PC-9 (cell line): ENCODE measurements around the gene DYNC2LI1. TPM values are rescaled to one million over a fixed set of nuclear protein-coding genes. Genes with fewer than 3 reads are reported as not detected.

Experiments
- BruUV-seq: library from RNA; stranded (reverse); fragments of 400-500 nt; replicated peaks from 2 replicates; lab custom pipeline; 2021; lab: Mats Ljungman, UMichigan
- CTCF ChIA-PET: fragments of 300-600 bp; sonication (Branson Sonifier 250); formaldehyde crosslinking; loops from one replicate; lab custom pipeline; 2022; ENCODE audit warnings: antibody characterized with exemption; lab: Charles Lee
- POLR2A ChIA-PET: fragments of 300-600 bp; sonication (Branson Sonifier 250); formaldehyde crosslinking; loops from one replicate; lab custom pipeline; 2022; ENCODE audit warnings: antibody characterized with exemption; ENCODE audit not compliant: unreplicated experiment; lab: Charles Lee
- DNase-seq, 2 experiments: peaks; one replicate each; pipeline versions ENCODE4 v3.0.0 to v3.0.0-alpha.2; 2015 to 2022; ENCODE audit warnings: mixed read lengths in 1 of 2
- H2AFZ ChIP-seq: fragments of 200-600 bp; sonication (generic); 2 replicates; pipeline ENCODE4 v1.8.1; 2017; ENCODE audit warnings: antibody characterized with exemption
- H3F3A ChIP-seq: fragments of 200-600 bp; sonication (generic); 2 replicates; pipeline ENCODE4 v1.8.1; 2017; ENCODE audit warnings: antibody characterized with exemption, mild to moderate bottlenecking, low read depth; ENCODE audit not compliant: insufficient read depth
- H3K27ac ChIP-seq: fragments of 200-600 bp; sonication (generic); 2 replicates; pipeline ENCODE4 v1.6.1; 2016; ENCODE audit warnings: mixed run types
- H3K27me3 ChIP-seq: fragments of 200-600 bp; sonication (generic); 2 replicates; pipeline ENCODE4 v1.6.1; 2016; ENCODE audit warnings: low read depth, mixed run types; ENCODE audit not compliant: insufficient read depth
- H3K36me3 ChIP-seq: fragments of 200-600 bp; sonication (generic); 2 replicates; pipeline ENCODE4 v1.6.1; 2016; ENCODE audit warnings: low read depth, mixed run types
- H3K4me1 ChIP-seq: fragments of 200-600 bp; sonication (generic); replicated peaks from 2 replicates; pipeline ENCODE4 v1.6.1; 2016; ENCODE audit warnings: mixed run types; ENCODE audit not compliant: insufficient read depth
- H3K4me2 ChIP-seq: fragments of 200-600 bp; sonication (generic); 2 replicates; pipeline ENCODE4 v1.6.1; 2017; ENCODE audit warnings: mixed run types
- H3K4me3 ChIP-seq: fragments of 200-600 bp; sonication (generic); 2 replicates; pipeline ENCODE4 v1.6.1; 2016; ENCODE audit warnings: mixed run types
- H3K79me2 ChIP-seq: fragments of 200-600 bp; sonication (generic); 2 replicates; pipeline ENCODE4 v1.6.1; 2017; ENCODE audit warnings: low read depth, mixed run types
- H3K9me2 ChIP-seq: fragments of 200-600 bp; sonication (generic); 2 replicates; pipeline ENCODE4 v1.8.1; 2017; ENCODE audit warnings: mild to moderate bottlenecking; ENCODE audit not compliant: insufficient read depth
- H3K9me3 ChIP-seq: fragments of 200-600 bp; sonication (generic); 2 replicates; pipeline ENCODE4 v1.8.1; 2016; ENCODE audit warnings: low read depth; ENCODE audit not compliant: insufficient read depth
- H4K20me1 ChIP-seq: fragments of 200-600 bp; sonication (generic); 2 replicates; pipeline ENCODE4 v1.8.1; 2017; ENCODE audit not compliant: insufficient read depth
- CTCF ChIP-seq: fragments of 200-600 bp; sonication (generic); conservative IDR thresholded peaks from 2 replicates; pipeline ENCODE4 v1.6.1; 2017; ENCODE audit warnings: mixed run types, antibody characterized with exemption, mild to moderate bottlenecking, moderate library complexity
- EZH2 ChIP-seq: fragments of 200-600 bp; sonication (generic); IDR thresholded peaks from 2 replicates; pipeline ENCODE4 v1.8.0; 2017; ENCODE audit warnings: antibody characterized with exemption, low read depth
- intact Hi-C: fragments of 100-400 bp; cut with micrococcal nuclease; formaldehyde crosslinking; loops from one replicate; pipeline ENCODE4 v1.10.0; 2022; ENCODE audit not compliant: unreplicated experiment
- total RNA-seq: library from RNA; stranded (reverse); gene quantifications from 2 replicates; pipeline ENCODE4 v1.2.3, GENCODE V29; 2021

Gene DYNC2LI1
- total RNA-seq, 1 experiment from 2014 or later = 27.1 TPM

- Histone ChIP-seq H3K9me3 (no peaks in the 10 kb centered on the region), H3K9me2 (no peaks in the 10 kb centered on the region), H3K4me1 (peaks cover 9% of the 10 kb centered on the region; the same call in 1 of the 2 replicates), H3K27me3 (no peaks in the 10 kb centered on the region), H3K4me3 (no peak overlapping the region), H3K4me2 (no peak overlapping the region), H3F3A (no peaks in the 10 kb centered on the region), H4K20me1 (no peaks in the 10 kb centered on the region), H3K36me3 (no peaks in the 10 kb centered on the region), H3K27ac (no peak overlapping the region), H3K79me2 (no peaks in the 10 kb centered on the region), H2AFZ (no peak overlapping the region)
- no peak for TF ChIP-seq CTCF
- no peak for TF ChIP-seq EZH2
- CTCF ChIA-PET = no interaction called here
- no peak for DNase-seq
- BruUV-seq = no TSS peak
- intact Hi-C loops = no loop called here
- POLR2A ChIA-PET = no interaction called here
Observed at GRCh38 chr2:43810888-43811287, 37.0 kb downstream of the DYNC2LI1 start.

GRCh38 chr2:43812006-43812405, 38.2 kb downstream of the DYNC2LI1 start:
- no peak overlapping the region for H3K4me2 ChIP-seq
- H3K4me3 ChIP-seq = no peak overlapping the region
- H2AFZ ChIP-seq = no peak overlapping the region
- no peaks in the 10 kb centered on the region for H3K79me2 ChIP-seq
- POLR2A ChIA-PET = no interaction called here
- no peaks in the 10 kb centered on the region for H3K9me2 ChIP-seq
- no peaks in the 10 kb centered on the region for H3K36me3 ChIP-seq
- no peak for TF ChIP-seq EZH2
- TF ChIP-seq CTCF = no peak
- DNase-seq = no peak
- no peaks in the 10 kb centered on the region for H4K20me1 ChIP-seq
- H3K27ac ChIP-seq = no peak overlapping the region
- peaks cover 9% of the 10 kb centered on the region; the same call in 1 of the 2 replicates for H3K4me1 ChIP-seq
- intact Hi-C loops = no loop called here
- no peaks in the 10 kb centered on the region for H3K27me3 ChIP-seq
- CTCF ChIA-PET = no interaction called here
- H3K9me3 ChIP-seq = no peaks in the 10 kb centered on the region
- H3F3A ChIP-seq = no peaks in the 10 kb centered on the region
- no TSS peak for BruUV-seq

- Histone ChIP-seq H3K4me1 (peaks cover 7% of the 10 kb centered on the region; the same call in 1 of the 2 replicates), H4K20me1 (no peaks in the 10 kb centered on the region), H3K36me3 (no peaks in the 10 kb centered on the region), H3K79me2 (no peaks in the 10 kb centered on the region), H2AFZ (no peak overlapping the region), H3K9me3 (no peaks in the 10 kb centered on the region), H3K4me2 (no peak overlapping the region), H3K27me3 (no peaks in the 10 kb centered on the region), H3K4me3 (no peak overlapping the region), H3K27ac (no peak overlapping the region), H3F3A (no peaks in the 10 kb centered on the region), H3K9me2 (no peaks in the 10 kb centered on the region)
- POLR2A ChIA-PET = interaction anchor here (0.6 kb wide), 1 partner anchor 123 kb away, joined by 7 read pairs; no protein-coding TSS in a partner anchor
- TF ChIP-seq CTCF (no peak), EZH2 (no peak)
- no peak for DNase-seq
- no TSS peak for BruUV-seq
- CTCF ChIA-PET = no interaction called here
- intact Hi-C loops = no loop called here
Observed at GRCh38 chr2:43812947-43813346, 39.1 kb downstream of the DYNC2LI1 start.
